Neuronal stem cell (in vitro differentiated cells): Measurements from ENCODE around the gene PRODH2.

Source experiments
- DNase-seq: peaks from one replicate; pipeline ENCODE4 v3.0.0-alpha.2; 2013; ENCODE audit warnings: low spot score
- H2AFZ ChIP-seq: one replicate; pipeline ENCODE4 v1.6.1; 2013; ENCODE audit warnings: mild to moderate bottlenecking, low read length, inconsistent platforms
- H2AK5ac ChIP-seq: 2 replicates; pipeline ENCODE4 v1.6.1; 2013; ENCODE audit warnings: low read depth, mild to moderate bottlenecking, inconsistent platforms, low read length, moderate library complexity, mixed read lengths
- H2BK120ac ChIP-seq: 2 replicates; pipeline ENCODE4 v1.6.1; 2013; ENCODE audit warnings: low read depth, mild to moderate bottlenecking, inconsistent platforms, low read length, moderate library complexity, mixed read lengths
- H2BK12ac ChIP-seq: one replicate; pipeline ENCODE4 v1.6.1; 2013; ENCODE audit warnings: low read length, inconsistent platforms
- H2BK15ac ChIP-seq: 2 replicates; pipeline ENCODE4 v1.6.1; 2013; ENCODE audit warnings: mild to moderate bottlenecking, low read length, inconsistent platforms, mixed read lengths
- H2BK5ac ChIP-seq: one replicate; pipeline ENCODE4 v1.6.1; 2013; ENCODE audit warnings: inconsistent platforms, mild to moderate bottlenecking, low read length, moderate library complexity
- H3K14ac ChIP-seq: one replicate; pipeline ENCODE4 v1.6.1; 2013; ENCODE audit warnings: low read length, inconsistent platforms
- H3K18ac ChIP-seq: 2 replicates; pipeline ENCODE4 v1.6.1; 2013; ENCODE audit warnings: low read length, inconsistent platforms
- H3K23ac ChIP-seq: 2 replicates; pipeline ENCODE4 v1.6.1; 2013; ENCODE audit warnings: low read depth, mild to moderate bottlenecking, mixed read lengths, low read length, inconsistent platforms; ENCODE audit not compliant: poor library complexity
- H3K27ac ChIP-seq: replicated peaks from 3 replicates; pipeline ENCODE4 v1.5.1; 2013; ENCODE audit warnings: low read length, inconsistent platforms
- H3K27me3 ChIP-seq, 3 experiments: 2 replicates each; pipeline ENCODE4 v1.6.1; 2013; ENCODE audit warnings: low read length in 3 of 3, mild to moderate bottlenecking in 2 of 3, inconsistent platforms in 1 of 3, low read depth in 1 of 3, mixed read lengths in 1 of 3, moderate library complexity in 1 of 3; ENCODE audit not compliant: control insufficient read depth in 3 of 3, insufficient read depth in 3 of 3
- H3K36me3 ChIP-seq, 2 donors: replicated peaks in 1 of 2; 2 replicates each; pipeline ENCODE4 v1.6.1; 2013; ENCODE audit warnings: low read length in 2 of 2; ENCODE audit not compliant: control insufficient read depth in 2 of 2, insufficient read depth in 2 of 2
- H3K4ac ChIP-seq: 2 replicates; pipeline ENCODE4 v1.6.1; 2013; ENCODE audit warnings: inconsistent platforms, mild to moderate bottlenecking, low read length, moderate library complexity
- H3K4me1 ChIP-seq, 2 donors: 1 replicate in 1 of 2; 2 replicates in 1 of 2; pipeline ENCODE4 v1.6.1; 2013; ENCODE audit warnings: low read length in 2 of 2, low read depth in 1 of 2; ENCODE audit not compliant: control insufficient read depth in 2 of 2, insufficient read depth in 1 of 2
- H3K4me2 ChIP-seq: one replicate; pipeline ENCODE4 v1.6.1; 2013; ENCODE audit warnings: mild to moderate bottlenecking, low read length, inconsistent platforms; ENCODE audit not compliant: insufficient read depth, poor library complexity, severe bottlenecking
- H3K4me3 ChIP-seq, 2 donors: 2 replicates each; pipeline ENCODE4 v1.5.1; 2013; ENCODE audit warnings: low read length in 2 of 2, mild to moderate bottlenecking in 2 of 2, inconsistent platforms in 1 of 2, moderate library complexity in 1 of 2
- H3K79me1 ChIP-seq: one replicate; pipeline ENCODE4 v1.6.1; 2013; ENCODE audit warnings: low read depth, mild to moderate bottlenecking, inconsistent platforms, low read length, moderate library complexity
- H3K9ac ChIP-seq: one replicate; pipeline ENCODE4 v1.6.1; 2013; ENCODE audit warnings: mild to moderate bottlenecking, low read depth, low read length, inconsistent platforms; ENCODE audit not compliant: poor library complexity
- H3K9me3 ChIP-seq, 2 donors: replicated peaks in 1 of 2; 2 replicates each; pipeline versions ENCODE3 to v1.6.1; 2013; ENCODE audit warnings: low read length in 2 of 2, mild to moderate bottlenecking in 2 of 2, inconsistent platforms in 1 of 2, low read depth in 1 of 2, mixed read lengths in 1 of 2, moderate library complexity in 1 of 2; ENCODE audit not compliant: control insufficient read depth in 2 of 2, insufficient read depth in 1 of 2
- H4K8ac ChIP-seq: one replicate; pipeline ENCODE4 v1.6.1; 2013; ENCODE audit warnings: low read depth, mild to moderate bottlenecking, inconsistent platforms, low read length, moderate library complexity
- H4K91ac ChIP-seq: one replicate; pipeline ENCODE4 v1.6.1; 2013; ENCODE audit warnings: low read length, low read depth, mild to moderate bottlenecking, inconsistent platforms; ENCODE audit not compliant: poor library complexity
- WGBS, 2 donors: extraction: QIAGEN DNeasy Blood & Tissue Kit; methylation state at CpG; one replicate each; pipeline ENCODE4 v1.1.7; 2013; ENCODE audit warnings: missing lambda C conversion rate in 2 of 2, mixed read lengths in 1 of 2; ENCODE audit not compliant: insufficient read length in 2 of 2, insufficient replicate concordance in 1 of 2; ENCODE audit errors: extremely low coverage in 2 of 2; 5-methylcytosine and 5-hydroxymethylcytosine counted together

PRODH2 gene

DNA sequence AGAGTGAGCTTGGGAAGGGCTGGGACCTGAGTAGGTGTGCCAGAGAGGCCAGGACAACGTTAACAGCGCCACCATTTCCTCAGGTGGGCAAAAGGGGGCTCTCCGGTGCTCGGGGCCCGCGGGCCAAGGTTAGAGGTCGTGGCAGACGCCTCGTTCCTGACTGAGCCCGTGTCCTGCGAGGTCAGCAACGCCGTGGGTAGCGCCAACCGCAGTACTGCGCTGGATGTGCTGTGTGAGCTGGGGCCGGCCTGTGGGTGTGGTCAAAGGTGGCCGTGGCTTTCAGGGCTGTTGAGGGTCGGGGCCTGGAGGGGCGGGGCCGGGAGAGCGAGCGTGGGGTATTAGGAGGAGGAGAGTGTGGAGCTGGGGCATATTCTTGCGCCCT lies 47.8 kb upstream of the PRODH2 start:
- Histone ChIP-seq H3K4me3 (no peak overlapping the region), H2AFZ (peak overlapping the region; percentile 83), H2BK5ac (peak overlapping the region; percentile 91), H3K14ac (peak overlapping the region; percentile 61), H3K18ac (peak overlapping the region; percentile 96), H3K23ac (peak overlapping the region; percentile 48), H3K4me1 (peaks cover 18 to 25% of the 10 kb centered on the region in 2 donors), H2AK5ac (peak overlapping the region; percentile 97), H3K4ac (no peak overlapping the region), H3K27me3 (peaks cover 0 to 34% (median 0%) of the 10 kb centered on the region in 3 experiments), H3K9me3 (no peaks in the 10 kb centered on the region), H3K9ac (peak overlapping the region; percentile 83), H3K27ac (no peak overlapping the region), H4K91ac (peak overlapping the region; percentile 34), H3K4me2 (peak overlapping the region; percentile 83), H4K8ac (no peak overlapping the region), H3K79me1 (no peaks in the 10 kb centered on the region), H3K36me3 (peaks cover 0 to 3% of the 10 kb centered on the region in 2 donors), H2BK12ac (peak overlapping the region; percentile 97), H2BK15ac (peak overlapping the region; percentile 98), H2BK120ac (no peak overlapping the region)
- WGBS, 2 donors: no CpG with 5 or more reads among the region's 24 CpGs
- no peak for DNase-seq

DNA sequence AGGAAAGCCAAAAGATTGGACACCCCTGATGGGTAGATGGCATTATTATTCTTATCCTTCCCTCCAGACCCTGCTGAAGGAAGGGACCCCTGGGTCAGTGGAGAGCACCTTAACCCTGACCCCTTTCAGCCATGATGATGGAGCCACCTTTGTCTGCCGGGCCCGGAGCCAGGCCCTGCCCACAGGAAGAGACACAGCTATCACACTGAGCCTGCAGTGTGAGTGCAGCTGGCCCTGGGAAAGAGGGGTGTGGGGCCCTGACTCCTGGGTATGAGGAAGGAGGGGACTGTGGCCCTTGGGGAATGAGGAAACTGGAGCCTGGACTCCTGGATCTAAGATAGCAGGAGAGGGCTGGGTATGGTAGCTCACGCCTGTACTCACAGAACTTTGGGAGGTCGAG lies 46.8 kb upstream of the PRODH2 start:
- no peak for DNase-seq
- Histone ChIP-seq H3K27me3 (peaks cover 0 to 34% (median 2%) of the 10 kb centered on the region in 3 experiments), H3K4me3 (no peak overlapping the region), H3K4ac (no peak overlapping the region), H3K14ac (no peak overlapping the region), H3K36me3 (peaks cover 0 to 3% of the 10 kb centered on the region in 2 donors), H4K8ac (no peak overlapping the region), H2BK12ac (peak overlapping the region; percentile 33), H3K79me1 (no peaks in the 10 kb centered on the region), H4K91ac (no peak overlapping the region), H3K18ac (no peak overlapping the region), H3K27ac (no peak overlapping the region), H2BK120ac (no peak overlapping the region), H3K9me3 (no peaks in the 10 kb centered on the region), H2AK5ac (no peak overlapping the region), H3K4me1 (peaks cover 27 to 33% of the 10 kb centered on the region in 2 donors), H3K4me2 (no peak overlapping the region), H3K9ac (no peak overlapping the region), H2AFZ (no peak overlapping the region), H2BK15ac (no peak overlapping the region), H2BK5ac (no peak overlapping the region), H3K23ac (no peak overlapping the region)
- WGBS, 2 donors: no CpG with 5 or more reads among the region's 4 CpGs

DNA sequence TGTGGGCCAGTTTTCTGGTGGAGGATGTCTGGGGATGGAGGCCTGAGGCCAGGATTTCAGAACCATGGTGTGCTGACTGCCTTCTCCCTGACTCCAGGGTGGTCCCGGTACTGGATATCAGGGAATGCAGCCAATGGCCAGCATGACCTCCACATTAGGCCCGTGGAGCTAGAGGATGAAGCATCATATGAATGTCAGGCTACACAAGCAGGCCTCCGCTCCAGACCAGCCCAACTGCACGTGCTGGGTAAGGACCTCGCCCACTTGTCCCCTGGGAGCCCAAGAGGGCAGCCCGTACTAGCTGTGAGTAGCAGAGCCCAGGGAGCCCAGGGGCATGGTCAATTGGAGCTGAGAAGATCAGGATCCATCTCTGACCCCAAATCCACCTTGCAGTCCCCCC lies 45.7 kb upstream of the PRODH2 start:
- H3K27me3 ChIP-seq: peaks cover 0 to 34% (median 2%) of the 10 kb centered on the region in 3 experiments
- H4K91ac ChIP-seq: no peak overlapping the region

DNA sequence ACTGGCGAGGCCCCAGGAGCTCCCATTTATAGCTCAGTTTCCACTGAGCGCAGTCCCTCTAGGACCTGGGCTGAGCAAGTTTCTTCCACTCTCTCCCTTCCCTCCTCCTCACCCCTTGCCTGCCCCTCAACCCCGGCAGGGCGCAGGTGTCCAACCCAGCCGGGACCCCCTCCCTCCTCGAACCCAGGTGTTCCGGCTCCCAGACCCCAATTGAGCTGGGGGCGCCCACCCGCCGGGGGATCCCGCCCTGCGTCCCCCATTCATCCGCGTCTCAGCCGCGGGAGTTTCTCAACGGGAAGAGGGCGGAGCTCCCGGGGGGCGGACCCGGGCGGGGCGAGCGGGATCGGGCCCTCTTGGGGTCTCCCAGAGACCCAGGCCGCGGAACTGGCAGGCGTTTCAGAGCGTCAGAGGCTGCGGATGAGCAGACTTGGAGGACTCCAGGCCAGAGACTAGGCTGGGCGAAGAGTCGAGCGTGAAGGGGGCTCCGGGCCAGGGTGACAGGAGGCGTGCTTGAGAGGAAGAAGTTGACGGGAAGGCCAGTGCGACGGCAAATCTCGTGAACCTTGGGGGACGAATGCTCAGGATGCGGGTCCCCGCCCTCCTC lies 44.0 kb upstream of the PRODH2 start, which contains the start of gene KIRREL2:
Gene KIRREL2, plus strand, starts transcription at position 366 of the 604 bp plus-strand sequence. Its CDS starts 209 bp downstream, at position 575.
- Histone ChIP-seq H2AK5ac (peak within 1 kb of the TSS; percentile 11), H3K4ac (peak within 1 kb of the TSS; percentile 17), H2BK12ac (no peak within 1 kb of the TSS), H3K4me2 (peak within 1 kb of the TSS; percentile 64), H3K36me3 (no peaks in the 10 kb centered on the region), H3K9ac (peak within 1 kb of the TSS; percentile 86), H3K14ac (peak within 1 kb of the TSS; percentile 78), H2BK5ac (peak within 1 kb of the TSS; percentile 2), H3K27me3 (peaks cover 0 to 34% (median 7%) of the 10 kb centered on the region in 3 experiments), H2BK120ac (peak within 1 kb of the TSS; percentile 13), H3K23ac (no peak within 1 kb of the TSS), H2BK15ac (peak within 1 kb of the TSS; percentile 17), H3K18ac (peak within 1 kb of the TSS; percentile 97), H3K27ac (peak within 1 kb of the TSS; percentile 73), H3K4me1 (peaks cover 28 to 36% of the 10 kb centered on the region in 2 donors), H4K8ac (no peak within 1 kb of the TSS), H3K9me3 (no peaks in the 10 kb centered on the region), H3K79me1 (no peaks in the 10 kb centered on the region), H2AFZ (peak within 1 kb of the TSS; percentile 99), H3K4me3 (peak within 1 kb of the TSS; percentile 57 to 86), H4K91ac (no peak within 1 kb of the TSS)
- WGBS, 2 donors: no CpG with 5 or more reads among the region's 42 CpGs
- DNase-seq: peak; percentile 63

More for the DNA sequence above, 45.7 kb upstream of the PRODH2 start:
- no peak for DNase-seq
- H3K14ac ChIP-seq: no peak overlapping the region
- no peak overlapping the region for H2BK5ac ChIP-seq
- no peaks in the 10 kb centered on the region for H3K36me3 ChIP-seq
- no CpG with 5 or more reads among the region's 6 CpGs for WGBS, 2 donors
- peak overlapping the region; percentile 50 for H2BK15ac ChIP-seq
- H2BK12ac ChIP-seq: no peak overlapping the region
- H3K4me3 ChIP-seq: peak overlapping the region in 1 of 2 donors; percentile 32
- H2BK120ac ChIP-seq: no peak overlapping the region
- no peaks in the 10 kb centered on the region for H3K9me3 ChIP-seq
- no peak overlapping the region for H3K27ac ChIP-seq
- H3K4me2 ChIP-seq: no peak overlapping the region
- H4K8ac ChIP-seq: no peak overlapping the region
- H3K9ac ChIP-seq: peak overlapping the region; percentile 36
- peak overlapping the region; percentile 76 for H2AK5ac ChIP-seq
- H3K79me1 ChIP-seq: no peaks in the 10 kb centered on the region
- H3K4ac ChIP-seq: no peak overlapping the region
- peak overlapping the region; percentile 47 for H3K23ac ChIP-seq
- H3K4me1 ChIP-seq: peaks cover 27 to 33% of the 10 kb centered on the region in 2 donors
- H2AFZ ChIP-seq: no peak overlapping the region
- no peak overlapping the region for H3K18ac ChIP-seq
